Astrocyte of the cerebellum (primary cell): ENCODE measurements around the gene TANC2.
A peak's percentile ranks its signal among the peaks of the same experiment; 100 is the strongest.

Source experiments
- DNase-seq: peaks from one replicate; pipeline ENCODE4 v3.0.0-alpha.2; 2011; ENCODE audit warnings: low read depth
- H3K4me3 ChIP-seq: 2 replicates; pipeline ENCODE4 v1.5.1; 2011; ENCODE audit warnings: mild to moderate bottlenecking, low read depth, low read length, moderate library complexity
- CTCF ChIP-seq: IDR thresholded peaks from 2 replicates; pipeline ENCODE4 v1.5.1; 2012; ENCODE audit warnings: low read length, low read depth, moderate library complexity, mild to moderate bottlenecking; ENCODE audit errors: missing control alignments
- in situ Hi-C: cut with HindIII; loops from 2 replicates; pipeline ENCODE4 v1.10.0; 2017; ENCODE audit warnings: low sequenced_read_pairs

Gene TANC2

GRCh38 chr17:62935523-62935922 is 30.5 kb upstream of the TANC2 start:
- no peak for DNase-seq
- in situ Hi-C loops: no loop called here
- no peak overlapping the region for H3K4me3 ChIP-seq
- no peak for TF ChIP-seq CTCF

- in situ Hi-C loops: no loop called here
- DNase-seq: peak; percentile 5
- H3K4me3 ChIP-seq: no peak overlapping the region
- no peak for TF ChIP-seq CTCF
These were observed 28.4 kb upstream of the TANC2 start for GRCh38 chr17:62937606-62938005.

DNA sequence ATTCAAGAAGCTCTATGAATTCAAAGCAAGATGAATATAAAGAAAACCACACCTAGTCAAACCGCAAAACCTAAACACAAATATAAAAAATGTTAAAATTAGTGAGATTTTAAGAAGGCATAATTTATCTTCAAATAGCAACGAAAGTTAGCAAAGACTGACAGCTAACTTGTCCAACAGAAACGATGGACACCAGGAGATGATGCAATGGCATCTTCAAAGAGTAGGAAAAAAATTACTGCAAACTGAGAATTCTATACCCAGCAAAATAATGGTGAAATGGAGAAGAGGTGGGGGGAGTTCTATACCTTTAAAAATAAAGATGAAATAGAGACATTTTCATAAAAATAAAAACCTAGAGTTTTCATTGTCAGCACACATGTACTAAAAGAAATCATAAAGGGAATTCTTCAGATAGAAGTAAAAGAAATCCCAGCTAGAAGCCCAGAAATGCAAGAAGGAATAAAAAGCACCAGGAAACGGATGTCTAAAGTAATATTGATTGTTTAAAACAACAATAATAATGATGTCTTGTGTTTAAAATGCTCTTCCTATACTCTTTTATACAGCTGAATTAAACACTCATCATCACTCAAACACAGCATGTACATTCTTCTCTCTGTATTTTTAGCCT is 24.6 kb upstream of the TANC2 start:
- H3K4me3 ChIP-seq: no peak overlapping the region
- TF ChIP-seq CTCF: no peak
- DNase-seq: no peak
- in situ Hi-C loops: no loop called here

DNA sequence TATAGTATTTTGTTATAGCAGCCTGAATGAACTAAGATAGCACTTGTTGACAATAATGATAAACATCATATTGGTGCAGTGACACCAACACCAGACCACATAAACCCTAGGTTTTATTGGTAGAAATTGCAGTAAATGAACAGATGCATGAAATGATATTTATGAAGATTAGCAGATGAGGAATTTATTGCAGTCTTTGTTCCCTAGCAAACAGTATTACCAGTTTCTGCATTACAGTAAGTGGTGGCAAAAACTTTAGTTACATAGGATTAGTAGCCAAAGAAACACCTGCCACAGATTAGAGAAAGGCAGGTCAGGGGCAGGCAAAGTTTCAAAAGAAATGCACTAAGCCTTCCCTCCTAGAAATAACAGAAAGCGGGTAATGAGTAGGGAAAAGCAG is 17.7 kb upstream of the TANC2 start:
- TF ChIP-seq CTCF: no peak
- DNase-seq: no peak
- in situ Hi-C loops: no loop called here
- H3K4me3 ChIP-seq: no peak overlapping the region

GRCh38 chr17:62949036-62949435 is 17.0 kb upstream of the TANC2 start:
- no peak for TF ChIP-seq CTCF
- no peak for DNase-seq
- no peak overlapping the region for H3K4me3 ChIP-seq
- in situ Hi-C loops: no loop called here

DNA sequence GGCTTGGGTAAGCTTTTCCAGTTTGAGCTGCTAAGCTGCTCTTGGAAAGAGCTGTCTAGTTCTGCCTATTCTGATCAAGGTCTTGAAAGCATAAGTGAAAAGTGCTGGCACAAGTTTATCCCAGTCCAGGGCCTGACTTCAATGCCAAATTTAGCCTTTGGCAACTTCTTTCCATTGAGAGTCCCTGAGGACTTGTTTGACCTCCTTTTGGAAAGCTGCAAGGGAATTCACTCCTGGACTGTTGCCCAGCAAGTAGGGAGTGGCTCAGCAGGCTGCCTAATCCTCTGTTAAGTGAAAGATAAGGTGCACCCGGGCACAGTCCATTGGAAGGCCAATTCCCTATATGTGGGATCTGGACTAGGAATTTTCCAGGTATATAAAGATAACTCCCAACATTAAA is 16.0 kb upstream of the TANC2 start:
- in situ Hi-C loops: no loop called here
- TF ChIP-seq CTCF: no peak
- H3K4me3 ChIP-seq: no peak overlapping the region
- peak; percentile 44 for DNase-seq
